Peyer's patch (tissue), 4 donors: Measurements from ENCODE around the gene NUDT22. TPM values are rescaled to one million over a fixed set of nuclear protein-coding genes. Genes with fewer than 3 reads are reported as not detected.

ENCODE experiments used
- DNase-seq, 3 donors: peaks; one replicate each; pipeline ENCODE4 v3.0.0-alpha.2; 2017 to 2019
- H3K27ac ChIP-seq, 4 donors: fragments of 200-600 bp; sonication (generic); one replicate each; pipeline ENCODE4 v1.5.1; 2016 to 2019
- H3K27me3 ChIP-seq, 2 donors: fragments of 200-600 bp; sonication (generic); one replicate each; pipeline ENCODE4 v1.5.1; 2019
- H3K36me3 ChIP-seq, 3 donors: fragments of 200-600 bp; sonication (generic); one replicate each; pipeline ENCODE4 v1.5.1; 2016 to 2019
- H3K4me1 ChIP-seq, 4 donors: fragments of 200-600 bp; sonication (generic); one replicate each; pipeline ENCODE4 v1.5.1; 2016 to 2019
- H3K4me3 ChIP-seq, 4 donors: fragments of 200-600 bp; sonication (generic); 1 replicate in 3 of 4; 2 replicates in 1 of 4; pipeline ENCODE4 v1.5.1; 2016 to 2019; ENCODE audit warnings: mild to moderate bottlenecking in 1 of 4
- H3K9me3 ChIP-seq, 4 donors: fragments of 200-600 bp; sonication (generic); one replicate each; pipeline ENCODE4 v1.5.1; 2016 to 2019; ENCODE audit warnings: mild to moderate bottlenecking in 1 of 4
- POLR2A ChIP-seq, 2 donors: fragments of 450-650 bp; IDR thresholded peaks; one replicate each; pipeline ENCODE4 v1.5.1; 2017; ENCODE audit warnings: antibody characterized with exemption in 2 of 2, mild to moderate bottlenecking in 2 of 2, moderate library complexity in 2 of 2
- total RNA-seq, 4 donors: library from RNA; depleted of rRNA; stranded (reverse); fragments of >200 nt; gene quantifications; one replicate each; pipeline ENCODE4 v1.1.0, GENCODE V29; 2016
- TF ChIP-seq, protein P1 (sequence below), 6 experiments: fragments of 450-650 bp in 4 of 6; fragments of 200-600 bp in 2 of 6; sonication (generic) in 1 of 6; IDR thresholded peaks; one replicate each; pipeline ENCODE4 v1.5.1; 2017 to 2019; ENCODE audit warnings: antibody characterized with exemption in 6 of 6, mild to moderate bottlenecking in 3 of 6, moderate library complexity in 1 of 6

NUDT22 gene
- total RNA-seq, 4 donors from 2014 or later: 145 to 190 (median 156) TPM

DNA sequence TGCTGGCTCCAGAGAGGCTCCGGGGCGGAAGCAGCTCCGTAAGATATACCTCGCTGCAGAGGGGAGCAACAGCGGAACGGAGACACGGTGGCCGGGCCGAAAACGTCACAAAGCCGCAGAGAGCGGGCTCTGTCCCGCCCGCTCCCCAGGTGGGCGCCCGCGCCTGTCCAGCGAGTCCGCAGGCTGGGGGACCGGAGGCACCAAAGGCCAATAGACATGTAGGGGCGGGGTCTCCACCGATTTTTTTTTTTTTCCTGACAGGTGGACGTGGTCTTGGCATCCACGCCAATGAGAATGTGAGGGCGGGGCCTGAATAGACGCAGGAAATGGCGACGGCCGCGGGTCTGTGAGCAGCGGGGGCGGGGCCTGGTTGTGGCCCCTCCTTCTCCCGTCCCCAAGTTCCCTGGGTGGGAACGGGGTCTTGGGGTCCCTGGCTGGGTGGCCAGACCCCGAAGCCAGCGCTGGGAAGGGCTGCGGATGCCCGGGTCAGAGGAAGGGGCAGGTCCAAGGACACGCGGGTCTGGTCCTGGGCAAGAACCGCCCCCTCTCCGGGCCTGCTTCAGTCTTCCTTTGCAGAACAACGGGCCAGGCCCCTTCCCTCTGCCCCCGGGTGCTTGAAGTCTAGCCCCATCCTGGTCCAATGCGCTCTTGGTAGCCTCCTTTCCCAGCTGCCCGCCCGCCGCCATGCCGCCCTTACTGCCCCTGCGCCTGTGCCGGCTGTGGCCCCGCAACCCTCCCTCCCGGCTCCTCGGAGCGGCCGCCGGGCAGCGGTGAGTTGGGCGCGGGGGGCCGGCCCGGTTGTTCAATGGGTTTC lies 4.3 kb downstream of the NUDT22 start, which contains the start of gene DNAJC4:
TSS of gene DNAJC4 (plus strand) at position 378 of the 814 bp plus-strand sequence. CDS start at position 685, 307 bp downstream.
- peaks cover 0 to 59% (median 25%) of the 10 kb centered on the region in 4 donors for H3K4me1 ChIP-seq
- H3K9me3 ChIP-seq: no peaks in the 10 kb centered on the region
- H3K27me3 ChIP-seq: no peaks in the 10 kb centered on the region
- TF ChIP-seq, protein P1, sequence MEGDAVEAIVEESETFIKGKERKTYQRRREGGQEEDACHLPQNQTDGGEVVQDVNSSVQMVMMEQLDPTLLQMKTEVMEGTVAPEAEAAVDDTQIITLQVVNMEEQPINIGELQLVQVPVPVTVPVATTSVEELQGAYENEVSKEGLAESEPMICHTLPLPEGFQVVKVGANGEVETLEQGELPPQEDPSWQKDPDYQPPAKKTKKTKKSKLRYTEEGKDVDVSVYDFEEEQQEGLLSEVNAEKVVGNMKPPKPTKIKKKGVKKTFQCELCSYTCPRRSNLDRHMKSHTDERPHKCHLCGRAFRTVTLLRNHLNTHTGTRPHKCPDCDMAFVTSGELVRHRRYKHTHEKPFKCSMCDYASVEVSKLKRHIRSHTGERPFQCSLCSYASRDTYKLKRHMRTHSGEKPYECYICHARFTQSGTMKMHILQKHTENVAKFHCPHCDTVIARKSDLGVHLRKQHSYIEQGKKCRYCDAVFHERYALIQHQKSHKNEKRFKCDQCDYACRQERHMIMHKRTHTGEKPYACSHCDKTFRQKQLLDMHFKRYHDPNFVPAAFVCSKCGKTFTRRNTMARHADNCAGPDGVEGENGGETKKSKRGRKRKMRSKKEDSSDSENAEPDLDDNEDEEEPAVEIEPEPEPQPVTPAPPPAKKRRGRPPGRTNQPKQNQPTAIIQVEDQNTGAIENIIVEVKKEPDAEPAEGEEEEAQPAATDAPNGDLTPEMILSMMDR (IDR thresholded peaks at IDR 0.05): no peak
- peak in 1 of 2 donors; percentile 52 for TF ChIP-seq POLR2A (IDR thresholded peaks at IDR 0.05)
- DNase-seq: peak; percentile 95 to 99 (median 98)
- H3K27ac ChIP-seq: peak within 1 kb of the TSS; percentile 90 to 94 (median 92)
- peak within 1 kb of the TSS; percentile 54 to 89 (median 74) for H3K4me3 ChIP-seq
- no peaks in the 10 kb centered on the region for H3K36me3 ChIP-seq

DNA sequence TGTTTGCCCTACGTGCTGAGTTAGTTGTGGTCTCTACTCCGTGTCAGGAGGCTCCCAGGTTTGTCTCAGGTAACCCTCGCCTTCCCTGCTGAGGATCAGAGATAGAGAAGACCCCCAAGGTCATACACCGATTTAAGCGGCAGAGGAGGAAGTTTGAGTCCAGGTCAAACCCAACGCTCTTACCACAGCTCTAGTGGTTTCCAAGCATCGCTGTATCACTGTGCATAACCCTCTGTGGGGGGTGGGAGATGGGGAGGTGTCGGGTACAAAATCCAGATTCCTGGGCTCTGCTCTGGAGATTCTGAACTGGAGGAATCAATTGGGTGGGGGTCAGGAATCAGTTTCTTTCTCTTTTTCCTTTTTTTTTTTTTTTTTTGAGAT lies 4.9 kb downstream of the NUDT22 start:
- TF ChIP-seq, protein P1 (IDR thresholded peaks at IDR 0.05): no peak
- TF ChIP-seq POLR2A (IDR thresholded peaks at IDR 0.05): no peak
- no peaks in the 10 kb centered on the region for H3K27me3 ChIP-seq
- H3K4me1 ChIP-seq: peaks cover 0 to 62% (median 29%) of the 10 kb centered on the region in 4 donors
- DNase-seq: no peak
- no peaks in the 10 kb centered on the region for H3K36me3 ChIP-seq
- H3K9me3 ChIP-seq: no peaks in the 10 kb centered on the region
- peak overlapping the region; percentile 54 to 89 (median 74) for H3K4me3 ChIP-seq
- peak overlapping the region; percentile 90 to 94 (median 92) for H3K27ac ChIP-seq

DNA sequence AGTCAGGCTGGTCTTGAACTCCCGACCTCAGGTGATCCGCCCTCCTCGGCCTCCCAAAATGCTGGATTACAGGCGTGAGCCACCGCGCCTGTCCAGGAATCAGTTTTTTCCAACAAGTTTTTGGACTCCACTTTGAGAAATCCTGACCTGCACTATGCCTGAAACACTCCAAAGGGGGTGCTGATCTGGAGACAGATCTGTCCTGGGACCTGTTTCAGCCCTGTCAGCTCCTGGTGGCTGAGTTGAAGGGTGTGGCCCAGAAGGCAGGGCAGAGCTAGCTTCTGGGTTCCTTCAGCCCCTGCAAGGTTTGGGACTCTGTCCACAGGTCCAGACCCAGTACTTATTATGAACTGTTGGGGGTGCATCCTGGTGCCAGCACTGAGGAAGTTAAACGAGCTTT lies 5.5 kb downstream of the NUDT22 start:
- DNase-seq: no peak
- TF ChIP-seq, protein P1 (IDR thresholded peaks at IDR 0.05): no peak
- TF ChIP-seq POLR2A (IDR thresholded peaks at IDR 0.05): no peak
- H3K36me3 ChIP-seq: no peaks in the 10 kb centered on the region
- H3K4me3 ChIP-seq: peak overlapping the region in 1 of 4 donors; percentile 89
- peaks cover 0 to 67% (median 29%) of the 10 kb centered on the region in 4 donors for H3K4me1 ChIP-seq
- no peaks in the 10 kb centered on the region for H3K27me3 ChIP-seq
- no peaks in the 10 kb centered on the region for H3K9me3 ChIP-seq
- H3K27ac ChIP-seq: peak overlapping the region in 1 of 4 donors; percentile 91

DNA sequence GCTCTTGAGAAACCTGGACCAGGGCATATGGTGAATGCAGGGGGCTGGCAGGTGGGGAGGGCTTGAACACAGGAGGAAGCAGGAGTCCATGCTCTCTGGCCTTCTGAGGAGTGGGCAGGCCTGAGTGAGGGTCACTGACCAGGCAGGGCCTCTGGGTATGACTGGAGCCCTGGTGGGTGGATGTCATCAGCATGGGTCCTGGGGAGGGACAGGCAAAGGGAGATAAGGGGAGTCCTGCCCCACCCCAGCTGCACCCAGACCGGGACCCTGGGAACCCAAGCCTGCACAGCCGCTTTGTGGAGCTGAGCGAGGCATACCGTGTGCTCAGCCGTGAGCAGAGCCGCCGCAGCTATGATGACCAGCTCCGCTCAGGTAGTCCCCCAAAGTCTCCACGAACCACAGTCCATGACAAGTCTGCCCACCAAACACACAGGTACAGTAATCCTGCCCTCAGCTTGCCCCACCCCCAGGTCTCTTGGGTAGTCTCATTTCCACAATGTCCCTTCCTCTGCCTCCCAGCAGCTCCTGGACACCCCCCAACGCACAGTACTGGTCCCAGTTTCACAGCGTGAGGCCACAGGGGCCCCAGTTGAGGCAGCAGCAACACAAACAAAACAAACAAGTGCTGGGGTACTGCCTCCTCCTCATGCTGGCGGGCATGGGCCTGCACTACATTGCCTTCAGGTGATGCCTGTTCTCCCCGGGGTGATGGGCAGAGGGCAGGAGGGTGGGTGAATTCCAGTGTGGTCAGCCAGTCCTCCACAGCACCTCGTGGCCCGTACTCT lies 6.3 kb downstream of the NUDT22 start:
- H3K4me3 ChIP-seq: no peak overlapping the region
- peaks cover 0 to 3% (median 0%) of the 10 kb centered on the region in 3 donors for H3K36me3 ChIP-seq
- TF ChIP-seq POLR2A (IDR thresholded peaks at IDR 0.05): no peak
- TF ChIP-seq, protein P1 (IDR thresholded peaks at IDR 0.05): no peak
- peak overlapping the region in 1 of 4 donors; percentile 17 for H3K27ac ChIP-seq
- H3K9me3 ChIP-seq: no peaks in the 10 kb centered on the region
- H3K4me1 ChIP-seq: peaks cover 0 to 63% (median 27%) of the 10 kb centered on the region in 4 donors
- H3K27me3 ChIP-seq: no peaks in the 10 kb centered on the region
- no peak for DNase-seq

DNA sequence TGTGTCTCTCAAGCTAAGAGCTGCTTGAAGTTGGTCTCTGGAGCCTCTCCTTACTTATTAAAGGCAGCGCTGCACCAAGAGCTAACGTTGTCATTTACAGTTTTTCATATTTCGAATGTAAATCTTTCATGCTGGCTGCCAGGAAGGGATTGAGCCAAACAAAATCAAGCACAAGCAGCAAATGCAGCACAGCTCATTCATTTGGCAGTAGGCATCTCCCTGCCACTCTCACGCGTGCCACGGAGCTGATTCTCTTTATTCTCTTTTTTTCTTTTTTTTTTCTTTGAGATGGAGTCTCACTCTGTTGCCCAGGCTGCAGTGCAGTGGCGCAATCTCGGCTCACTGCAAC lies 6.9 kb downstream of the NUDT22 start:
- Histone ChIP-seq H3K36me3 (peaks cover 0 to 8% (median 0%) of the 10 kb centered on the region in 3 donors), H3K27me3 (no peaks in the 10 kb centered on the region), H3K9me3 (no peaks in the 10 kb centered on the region), H3K4me3 (no peak overlapping the region), H3K27ac (peak overlapping the region in 1 of 4 donors; percentile 17), H3K4me1 (peaks cover 0 to 63% (median 24%) of the 10 kb centered on the region in 4 donors)
- no peak for DNase-seq
- TF ChIP-seq POLR2A (IDR thresholded peaks at IDR 0.05): no peak
- TF ChIP-seq, protein P1 (IDR thresholded peaks at IDR 0.05): no peak
